ENCODE results near the gene ENTPD2. TPM values are rescaled to one million over a fixed set of nuclear protein-coding genes. Genes with fewer than 3 reads are reported as not detected.
A peak's percentile ranks its signal among the peaks of the same experiment; 100 is the strongest.

ENTPD2 gene
- total RNA-seq, 4 donors from 2014 or later, result 0.22 to 0.55 TPM; not detected in 2

GRCh38 chr9:137078701-137079400, 25.0 kb upstream of the ENTPD2 start:
- no peak for ATAC-seq
- Histone ChIP-seq H3K9me3 (no peaks in the 10 kb centered on the region), H3K4me3 (peak overlapping the region in 1 of 4 donors; percentile 51), H3K27me3 (peaks cover 0 to 3% (median 0%) of the 10 kb centered on the region in 3 donors), H3K4me1 (peaks cover 0 to 12% of the 10 kb centered on the region in 2 donors), H3K36me3 (no peaks in the 10 kb centered on the region), H3K27ac (no peak overlapping the region)
- intact Hi-C loops (cut with DNase I; ENCODE audit: low total_unique reads), result no loop called here
- DNase-seq, result no peak
- in situ Hi-C loops (cut with MboI; ENCODE audit: low sequenced_read_pairs in 4 of 4), result no loop called here
- TF ChIP-seq CTCF (IDR thresholded peaks at IDR 0.05 in 4 of 5, conservative IDR thresholded peaks at IDR 0.05 in 1 of 5) (no peak), POLR2A (IDR thresholded peaks at IDR 0.05) (no peak)

DNA sequence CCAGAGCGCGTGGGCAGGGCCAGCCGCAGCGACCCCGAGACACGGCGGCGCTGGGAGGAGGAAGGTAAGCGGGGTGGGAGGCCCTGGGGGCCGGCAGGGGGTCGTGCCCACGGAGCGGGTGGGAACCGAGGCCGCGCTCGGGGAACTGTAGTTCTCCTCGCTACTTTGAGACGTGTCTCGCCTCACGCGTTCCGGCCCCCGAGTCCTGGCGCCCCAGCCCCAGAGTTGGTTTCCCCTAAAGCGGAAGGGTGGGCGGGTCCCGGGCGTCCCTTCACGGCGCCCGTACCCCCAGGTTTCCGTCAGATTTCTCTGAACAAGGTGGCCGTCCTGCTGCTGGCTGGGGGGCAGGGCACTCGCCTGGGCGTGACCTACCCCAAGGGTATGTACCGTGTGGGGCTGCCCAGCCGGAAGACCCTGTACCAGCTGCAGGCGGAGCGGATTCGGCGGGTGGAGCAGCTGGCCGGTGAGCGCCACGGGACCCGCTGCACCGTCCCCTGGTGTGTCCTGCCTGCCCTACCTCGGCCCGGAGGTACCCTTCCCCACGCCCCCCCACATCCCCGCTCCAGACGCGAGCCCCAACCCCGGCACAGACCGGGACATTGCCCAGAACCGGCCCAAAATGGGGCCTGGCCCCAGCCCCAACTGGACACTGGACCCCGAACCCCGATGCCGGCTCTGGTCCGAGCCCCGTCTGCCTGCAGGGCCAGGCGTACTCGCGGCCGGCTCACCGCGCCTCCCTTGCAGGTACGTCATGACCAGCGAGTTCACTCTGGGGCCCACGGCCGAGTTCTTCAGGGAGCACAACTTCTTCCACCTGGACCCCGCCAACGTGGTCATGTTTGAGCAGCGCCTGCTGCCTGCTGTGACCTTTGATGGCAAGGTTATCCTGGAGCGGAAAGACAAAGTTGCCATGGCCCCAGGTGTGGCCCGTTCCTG, 24.2 kb upstream of the ENTPD2 start:
- intact Hi-C loops (cut with DNase I; ENCODE audit: low total_unique reads), result no loop called here
- Histone ChIP-seq H3K9me3 (no peaks in the 10 kb centered on the region), H3K4me3 (peak overlapping the region; percentile 51 to 64 (median 56)), H3K27ac (peak overlapping the region in 1 of 4 donors; percentile 55), H3K36me3 (no peaks in the 10 kb centered on the region), H3K4me1 (peaks cover 0 to 12% of the 10 kb centered on the region in 2 donors), H3K27me3 (peaks cover 0 to 3% (median 0%) of the 10 kb centered on the region in 3 donors)
- in situ Hi-C loops (cut with MboI; ENCODE audit: low sequenced_read_pairs in 4 of 4), result no loop called here
- peak in 1 of 2 donors; percentile 2 for ATAC-seq
- no peak for DNase-seq
- TF ChIP-seq POLR2A (IDR thresholded peaks at IDR 0.05), result no peak
- TF ChIP-seq CTCF (IDR thresholded peaks at IDR 0.05 in 4 of 5, conservative IDR thresholded peaks at IDR 0.05 in 1 of 5), result no peak

DNA sequence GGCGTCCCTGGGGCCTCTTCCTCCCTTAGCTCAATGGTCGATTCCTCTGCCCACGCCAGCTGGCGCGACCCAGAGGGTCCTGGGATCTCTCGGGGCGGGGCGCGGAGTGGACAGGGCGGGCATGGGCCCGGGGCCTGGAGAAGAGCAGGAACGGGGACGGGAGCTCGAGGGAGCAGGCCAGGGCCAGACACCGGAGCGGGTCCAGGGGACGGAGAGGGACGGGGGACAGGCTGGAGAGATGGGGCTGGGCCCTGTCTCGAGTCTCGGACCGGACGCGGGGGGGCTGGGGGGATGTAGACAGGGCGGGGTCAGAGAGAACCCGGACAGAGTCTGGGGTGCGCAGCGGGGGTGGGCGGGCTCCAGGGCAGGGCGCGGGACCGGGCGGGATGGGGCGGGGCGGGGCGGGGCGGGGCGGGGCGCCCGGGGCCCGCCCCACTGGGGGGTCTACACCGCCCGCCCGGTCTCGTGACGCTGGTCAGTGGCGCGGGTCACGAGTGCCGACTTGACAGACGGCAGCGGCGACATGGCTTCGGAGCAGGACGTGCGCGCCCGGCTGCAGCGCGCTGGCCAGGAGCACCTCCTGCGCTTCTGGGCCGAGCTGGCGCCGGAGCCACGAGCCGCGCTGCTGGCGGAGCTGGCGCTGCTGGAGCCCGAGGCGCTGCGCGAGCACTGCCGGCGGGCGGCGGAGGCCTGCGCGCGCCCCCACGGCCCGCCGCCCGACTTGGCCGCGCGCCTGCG, 23.3 kb upstream of the ENTPD2 start, which contains the start of gene UAP1L1:
Gene UAP1L1 (plus strand): TSS at position 508 of the 738 bp plus-strand sequence. CDS start 16 bp downstream, at position 524.
- Histone ChIP-seq H3K27ac (peak within 1 kb of the TSS; percentile 54 to 55 (median 55)), H3K36me3 (no peaks in the 10 kb centered on the region), H3K4me1 (peaks cover 0 to 12% of the 10 kb centered on the region in 2 donors), H3K4me3 (peak within 1 kb of the TSS; percentile 51 to 64 (median 56)), H3K27me3 (peaks cover 0 to 3% (median 0%) of the 10 kb centered on the region in 3 donors), H3K9me3 (no peaks in the 10 kb centered on the region)
- in situ Hi-C loops (cut with MboI; ENCODE audit: low sequenced_read_pairs in 4 of 4) (no loop called here), intact Hi-C loops (cut with DNase I; ENCODE audit: low total_unique reads) (no loop called here)
- DNase-seq (peak; percentile 58), ATAC-seq (peak; percentile 37 to 70)
- no peak for TF ChIP-seq CTCF (IDR thresholded peaks at IDR 0.05 in 4 of 5, conservative IDR thresholded peaks at IDR 0.05 in 1 of 5)
- TF ChIP-seq POLR2A (IDR thresholded peaks at IDR 0.05), result peak; percentile 69 to 70

DNA sequence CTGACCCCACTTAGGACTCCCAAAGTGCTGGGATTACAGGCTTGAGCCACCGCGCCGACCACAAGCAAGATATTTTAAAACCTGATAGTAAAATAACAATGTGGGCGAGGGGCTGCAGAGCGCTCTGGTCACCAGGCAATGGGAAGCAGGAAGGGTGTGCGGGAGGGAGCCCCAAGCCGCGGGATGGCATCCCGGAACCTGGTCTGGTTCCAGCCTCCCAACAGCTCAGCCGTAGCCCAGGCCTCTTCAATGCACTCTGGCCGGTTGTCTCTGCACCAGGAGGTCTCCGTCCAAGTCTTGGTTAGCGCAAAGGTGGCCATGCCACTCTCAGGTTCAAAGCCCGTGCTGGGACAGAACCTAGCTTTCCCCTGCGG, 22.8 kb upstream of the ENTPD2 start:
- Histone ChIP-seq H3K36me3 (no peaks in the 10 kb centered on the region), H3K9me3 (no peaks in the 10 kb centered on the region), H3K27me3 (peaks cover 0 to 3% (median 0%) of the 10 kb centered on the region in 3 donors), H3K4me1 (peaks cover 0 to 12% of the 10 kb centered on the region in 2 donors), H3K27ac (peak overlapping the region; percentile 51 to 55 (median 54)), H3K4me3 (peak overlapping the region; percentile 51 to 64 (median 56))
- ATAC-seq (no peak), DNase-seq (no peak)
- in situ Hi-C loops (cut with MboI; ENCODE audit: low sequenced_read_pairs in 4 of 4), result no loop called here
- no peak for TF ChIP-seq POLR2A (IDR thresholded peaks at IDR 0.05)
- TF ChIP-seq CTCF (IDR thresholded peaks at IDR 0.05 in 4 of 5, conservative IDR thresholded peaks at IDR 0.05 in 1 of 5), result no peak
- intact Hi-C loops (cut with DNase I; ENCODE audit: low total_unique reads), result no loop called here
